Endothelial cell of umbilical vein (primary cell): ENCODE measurements around the gene CHCHD10. TPM values are rescaled to one million over a fixed set of nuclear protein-coding genes. Genes with fewer than 3 reads are reported as not detected.

Source experiments
- BruUV-seq: library from RNA; stranded (reverse); fragments of 400-500 nt; replicated peaks from 2 replicates; lab custom pipeline; 2021; lab: Mats Ljungman, UMichigan
- CTCF ChIA-PET: fragments of 300-600, 350-600 bp; sonication (Branson Sonifier 250); formaldehyde crosslinking; loops from one replicate; lab custom pipeline; 2021; ENCODE audit warnings: antibody characterized with exemption, inconsistent platforms; lab: Charles Lee
- POLR2A ChIA-PET: fragments of 300-600, 350-600 bp; sonication (Branson Sonifier 250); formaldehyde crosslinking; loops from one replicate; lab custom pipeline; 2021; ENCODE audit warnings: antibody characterized with exemption, inconsistent platforms; lab: Charles Lee
- DNase-seq: peaks from one replicate; pipeline ENCODE4 v3.0.0-alpha.2; 2011; ENCODE audit warnings: low read depth, low spot score
- FAIRE-seq: peaks from 2 replicates; lab custom pipeline; 2011; peaks lifted over from hg19 to GRCh38; lab: Jason Lieb, UNC
- H2AFZ ChIP-seq: 2 replicates; pipeline ENCODE4 v1.6.0; 2012; ENCODE audit warnings: low read depth, low read length, control low read depth, inconsistent platforms
- H3K27ac ChIP-seq: 2 replicates; pipeline ENCODE4 v1.5.1; 2011; ENCODE audit warnings: low read depth, mild to moderate bottlenecking, control low read depth, low read length, moderate library complexity; ENCODE audit not compliant: insufficient read depth
- H3K27me3 ChIP-seq, 2 experiments: 2 replicates each; pipeline versions ENCODE4 v1.6.0 to v1.6.1; 2011; ENCODE audit warnings: low read length in 2 of 2, mixed read lengths in 1 of 2; ENCODE audit not compliant: control insufficient read depth in 2 of 2, insufficient read depth in 2 of 2
- H3K36me3 ChIP-seq, 2 experiments: 2 replicates in 1 of 2; 3 replicates in 1 of 2; pipeline ENCODE4 v1.5.1; 2011; ENCODE audit warnings: low read length in 2 of 2, mild to moderate bottlenecking in 1 of 2, moderate library complexity in 1 of 2; ENCODE audit not compliant: control insufficient read depth in 2 of 2, insufficient read depth in 2 of 2; ENCODE audit errors: extremely low read depth in 1 of 2
- H3K4me1 ChIP-seq: 3 replicates; pipeline ENCODE4 v1.5.1; 2011; ENCODE audit warnings: mild to moderate bottlenecking, low read length; ENCODE audit not compliant: control insufficient read depth, insufficient read depth; ENCODE audit errors: extremely low read depth
- H3K4me2 ChIP-seq: 2 replicates; pipeline ENCODE4 v1.6.1; 2011; ENCODE audit warnings: low read length, control low read depth, mixed read lengths; ENCODE audit not compliant: insufficient read depth
- H3K4me3 ChIP-seq, 3 experiments: fragments of 200-600 bp in 1 of 3; sonication (generic), shearing (Covaris generic) in 1 of 3; replicated peaks in 1 of 3; 2 replicates each; pipeline ENCODE4 v1.5.1; 2011 to 2016; ENCODE audit warnings: control low read depth in 3 of 3, low read length in 3 of 3, mild to moderate bottlenecking in 2 of 3, inconsistent platforms in 1 of 3, low read depth in 1 of 3, moderate library complexity in 1 of 3; ENCODE audit not compliant: insufficient read depth in 1 of 3
- H3K79me2 ChIP-seq: 2 replicates; pipeline ENCODE4 v1.6.0; 2012; ENCODE audit warnings: low read length, inconsistent platforms; ENCODE audit not compliant: control insufficient read depth, insufficient read depth
- H3K9ac ChIP-seq: replicated peaks from 2 replicates; pipeline ENCODE3; 2011; ENCODE audit warnings: low read length, control low read depth; ENCODE audit not compliant: insufficient read depth; ENCODE audit errors: extremely low read depth
- H3K9me1 ChIP-seq: replicated peaks from 3 replicates; pipeline ENCODE4 v1.6.0; 2011; ENCODE audit warnings: mild to moderate bottlenecking, low read length; ENCODE audit not compliant: control insufficient read depth, insufficient read depth; ENCODE audit errors: extremely low read depth
- H3K9me3 ChIP-seq: replicated peaks from 2 replicates; pipeline ENCODE4 v1.5.1; 2012; ENCODE audit warnings: low read length, inconsistent platforms; ENCODE audit not compliant: control insufficient read depth, insufficient read depth
- H4K20me1 ChIP-seq: replicated peaks from 2 replicates; pipeline ENCODE3; 2011; ENCODE audit warnings: mild to moderate bottlenecking, low read length; ENCODE audit not compliant: control insufficient read depth, insufficient read depth; ENCODE audit errors: extremely low read depth
- CTCF ChIP-seq, 2 donors: IDR thresholded peaks; 1 replicate in 1 of 2; 2 replicates in 1 of 2; pipeline ENCODE4 v1.5.1; 2011; ENCODE audit warnings: low read length in 2 of 2, mild to moderate bottlenecking in 2 of 2, moderate library complexity in 2 of 2, control low read depth in 1 of 2, inconsistent platforms in 1 of 2, low read depth in 1 of 2; ENCODE audit not compliant: insufficient read depth in 1 of 2; ENCODE audit errors: extremely low read depth in 1 of 2
- EZH2 ChIP-seq: IDR thresholded peaks from 2 replicates; pipeline ENCODE4 v1.6.1; 2012; ENCODE audit warnings: borderline replicate concordance, low read depth, mild to moderate bottlenecking, moderate library complexity, low read length, inconsistent platforms; ENCODE audit not compliant: severe bottlenecking
- FOS ChIP-seq: IDR thresholded peaks from 2 replicates; pipeline ENCODE4 v1.6.1; 2011; ENCODE audit warnings: mild to moderate bottlenecking, low read length, moderate library complexity, borderline replicate concordance; ENCODE audit not compliant: insufficient read depth
- GATA2 ChIP-seq: IDR thresholded peaks from 2 replicates; pipeline ENCODE4 v1.7.0; 2011; ENCODE audit warnings: low read depth, mild to moderate bottlenecking, moderate library complexity, mixed read lengths, low read length; ENCODE audit not compliant: insufficient read length, insufficient read depth
- JUN ChIP-seq: IDR thresholded peaks from 2 replicates; pipeline ENCODE4 v1.6.1; 2011; ENCODE audit warnings: borderline replicate concordance, low read depth; ENCODE audit not compliant: insufficient read length, insufficient read depth
- MYC ChIP-seq: IDR thresholded peaks from one replicate; pipeline ENCODE4 v1.6.1; 2011; ENCODE audit warnings: mild to moderate bottlenecking, low read depth, low read length
- POLR2A ChIP-seq: IDR thresholded peaks from 2 replicates; pipeline ENCODE4 v1.6.1; 2012; ENCODE audit warnings: low read depth, mild to moderate bottlenecking, control low read depth, low read length
- POLR2AphosphoS5 ChIP-seq: IDR thresholded peaks from 2 replicates; pipeline ENCODE4 v1.6.1; 2012; ENCODE audit warnings: low read depth, mild to moderate bottlenecking, control low read depth, low read length, moderate library complexity; ENCODE audit not compliant: insufficient read depth
- dilution Hi-C: fragments of 300-500 bp; cut with MboI; formaldehyde crosslinking; loops from one replicate; pipeline ENCODE4 v1.15.0; 2019; ENCODE audit warnings: low sequenced_read_pairs; ENCODE audit not compliant: extremely low pct_ligation_motif_present
- intact Hi-C: fragments of 100-400 bp; cut with micrococcal nuclease; formaldehyde crosslinking; loops from one replicate; pipeline ENCODE4 v1.10.0; 2022
- polyA plus RNA-seq, 4 experiments: library from polyadenylated mRNA; depleted of rRNA in 3 of 4; stranded (reverse) in 3 of 4; unstranded in 1 of 4; fragments of >200 nt; gene quantifications; 2 replicates each; pipeline versions ENCODE4 v1.2.1 to v1.2.3, GENCODE V29; 2011 to 2012; ENCODE audit warnings: missing spikeins in 1 of 4
- total RNA-seq: library from RNA; stranded (reverse); gene quantifications from 2 replicates; pipeline ENCODE4 v1.2.3, GENCODE V29; 2021
- TF ChIP-seq, protein P1 (sequence below): IDR thresholded peaks from 2 replicates; pipeline ENCODE4 v1.6.1; 2011; ENCODE audit not compliant: insufficient read depth, insufficient read length

CHCHD10 gene
- total and polyA plus RNA-seq, 2 donors (not counting 3 experiments of a cell fraction or from before 2014, with no cell fraction given): 28.1 to 75.6 TPM

DNA sequence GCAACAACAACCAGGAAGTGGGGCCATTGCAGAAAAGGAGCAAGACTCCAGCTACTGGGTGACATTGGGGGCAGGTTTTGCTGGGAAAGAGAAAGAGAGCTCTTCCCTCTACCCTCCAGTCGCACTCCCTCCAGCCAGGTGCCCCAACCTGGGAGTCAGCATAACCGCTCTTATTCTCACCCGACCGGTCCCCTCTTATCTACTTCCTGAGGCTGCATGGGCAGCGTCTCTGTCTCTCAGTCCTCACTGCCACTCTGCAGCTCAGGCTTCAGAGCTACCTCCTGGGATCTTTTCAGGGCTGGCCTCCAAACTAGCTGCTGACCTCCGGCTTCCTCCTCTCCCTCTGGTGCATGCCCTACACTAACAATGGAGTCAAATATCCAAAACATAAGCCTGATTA lies 22.0 kb downstream of the CHCHD10 start:
- Histone ChIP-seq H3K27me3 (no peaks in the 10 kb centered on the region), H3K9ac (no peak overlapping the region), H3K4me1 (peaks cover 10% of the 10 kb centered on the region), H3K36me3 (peaks cover 5 to 23% of the 10 kb centered on the region in 2 experiments), H3K9me1 (no peaks in the 10 kb centered on the region), H3K27ac (no peak overlapping the region), H2AFZ (no peak overlapping the region), H3K9me3 (no peaks in the 10 kb centered on the region), H3K4me2 (no peak overlapping the region), H3K4me3 (no peak overlapping the region), H4K20me1 (no peaks in the 10 kb centered on the region), H3K79me2 (no peaks in the 10 kb centered on the region)
- ChIA-PET CTCF (interaction anchor here (1.0 to 1.2 kb wide), 3 partner anchors 8 to 104 kb away, joined by 3 to 7 read pairs (median 4); no protein-coding TSS in a partner anchor), POLR2A (no interaction called here)
- no TSS peak for BruUV-seq
- DNase-seq (no peak), FAIRE-seq (no peak)
- intact Hi-C loops (no loop called here), dilution Hi-C loops (no loop called here)
- TF ChIP-seq GATA2: no peak
- no peak for TF ChIP-seq CTCF (IDR thresholded peaks at IDR 0.05; ENCODE audit: extremely low read depth in 1 of 2, insufficient read depth in 1 of 2, low read depth in 1 of 2, low read length in 2 of 2)
- TF ChIP-seq JUN: no peak
- TF ChIP-seq MYC: no peak
- no peak for TF ChIP-seq POLR2AphosphoS5
- TF ChIP-seq, protein P1, sequence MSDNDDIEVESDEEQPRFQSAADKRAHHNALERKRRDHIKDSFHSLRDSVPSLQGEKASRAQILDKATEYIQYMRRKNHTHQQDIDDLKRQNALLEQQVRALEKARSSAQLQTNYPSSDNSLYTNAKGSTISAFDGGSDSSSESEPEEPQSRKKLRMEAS: no peak
- no peak for TF ChIP-seq EZH2
- TF ChIP-seq POLR2A: no peak
- TF ChIP-seq FOS: no peak
